ENCODE data around the gene FLT4.

GRCh38 chr5:180608572-180609310 is 40.7 kb downstream of the FLT4 start:
- TF ChIP-seq RFX5 (IDR thresholded peaks at IDR 0.05) (no peak), POLR2A (IDR thresholded peaks at IDR 0.05; ENCODE audit: low read length) (no peak), POLR2AphosphoS2 (conservative IDR thresholded peaks at IDR 0.05; ENCODE audit: low read length) (no peak), PHF8 (IDR thresholded peaks at IDR 0.05; ENCODE audit: borderline replicate concordance, low read depth) (no peak), CTCF (IDR thresholded peaks at IDR 0.05) (no peak)

Measured in A549 (cell line).